Loucy (cell line): ENCODE results near the gene NTN5.

Experiments
- EZH2phosphoT487 ChIP-seq: fragments of 200-600 bp; IDR thresholded peaks from 2 replicates; pipeline ENCODE4 v1.6.1; 2018; ENCODE audit warnings: antibody characterized with exemption, mild to moderate bottlenecking, moderate library complexity, borderline replicate concordance
- TF ChIP-seq, protein P1 (sequence below): fragments of 200-600 bp; sonication (generic); conservative IDR thresholded peaks from 2 replicates; pipeline ENCODE4 v1.5.1; 2014; ENCODE audit warnings: mild to moderate bottlenecking, antibody characterized with exemption, low read length

- TF ChIP-seq, protein P1, sequence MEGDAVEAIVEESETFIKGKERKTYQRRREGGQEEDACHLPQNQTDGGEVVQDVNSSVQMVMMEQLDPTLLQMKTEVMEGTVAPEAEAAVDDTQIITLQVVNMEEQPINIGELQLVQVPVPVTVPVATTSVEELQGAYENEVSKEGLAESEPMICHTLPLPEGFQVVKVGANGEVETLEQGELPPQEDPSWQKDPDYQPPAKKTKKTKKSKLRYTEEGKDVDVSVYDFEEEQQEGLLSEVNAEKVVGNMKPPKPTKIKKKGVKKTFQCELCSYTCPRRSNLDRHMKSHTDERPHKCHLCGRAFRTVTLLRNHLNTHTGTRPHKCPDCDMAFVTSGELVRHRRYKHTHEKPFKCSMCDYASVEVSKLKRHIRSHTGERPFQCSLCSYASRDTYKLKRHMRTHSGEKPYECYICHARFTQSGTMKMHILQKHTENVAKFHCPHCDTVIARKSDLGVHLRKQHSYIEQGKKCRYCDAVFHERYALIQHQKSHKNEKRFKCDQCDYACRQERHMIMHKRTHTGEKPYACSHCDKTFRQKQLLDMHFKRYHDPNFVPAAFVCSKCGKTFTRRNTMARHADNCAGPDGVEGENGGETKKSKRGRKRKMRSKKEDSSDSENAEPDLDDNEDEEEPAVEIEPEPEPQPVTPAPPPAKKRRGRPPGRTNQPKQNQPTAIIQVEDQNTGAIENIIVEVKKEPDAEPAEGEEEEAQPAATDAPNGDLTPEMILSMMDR = no peak
- TF ChIP-seq EZH2phosphoT487 = no peak
Observed at GRCh38 chr19:48713864-48714755, 41.3 kb upstream of the NTN5 start.
